Measurements from ENCODE around the gene CTNNA3. TPM values are rescaled to one million over a fixed set of nuclear protein-coding genes. Genes with fewer than 3 reads are reported as not detected.
A peak's percentile ranks its signal among the peaks of the same experiment; 100 is the strongest.

The CTNNA3 gene
- total RNA-seq, 1 donor from 2014 or later, result 0.30 TPM

GRCh38 chr10:67612577-67613537, 83.1 kb downstream of the CTNNA3 start:
- TF ChIP-seq CTCF (IDR thresholded peaks at IDR 0.05), result no peak
- H3K27me3 Mint-ChIP-seq (ENCODE audit: unreplicated experiment), result no peaks in the 10 kb centered on the region
- DNase-seq (ENCODE audit: extremely low spot score, unreplicated experiment), result no peak
- peaks cover 5% of the 10 kb centered on the region for H3K9me3 Mint-ChIP-seq (ENCODE audit: unreplicated experiment)
- no peak overlapping the region for H3K4me3 Mint-ChIP-seq (ENCODE audit: unreplicated experiment)
- H3K4me1 Mint-ChIP-seq (ENCODE audit: unreplicated experiment), result peaks cover 43% of the 10 kb centered on the region
- no peaks in the 10 kb centered on the region for H3K36me3 Mint-ChIP-seq (ENCODE audit: unreplicated experiment)
- H3K27ac Mint-ChIP-seq (ENCODE audit: unreplicated experiment), result peak overlapping the region; percentile 6

- Mint-ChIP-seq H3K9me3 (ENCODE audit: unreplicated experiment) (peaks cover 7% of the 10 kb centered on the region), H3K27me3 (ENCODE audit: unreplicated experiment) (no peaks in the 10 kb centered on the region), H3K4me3 (ENCODE audit: unreplicated experiment) (no peak overlapping the region), H3K27ac (ENCODE audit: unreplicated experiment) (no peak overlapping the region), H3K4me1 (ENCODE audit: unreplicated experiment) (peaks cover 44% of the 10 kb centered on the region), H3K36me3 (ENCODE audit: unreplicated experiment) (no peaks in the 10 kb centered on the region)
- no peak for TF ChIP-seq CTCF (IDR thresholded peaks at IDR 0.05)
- DNase-seq (ENCODE audit: extremely low spot score, unreplicated experiment), result no peak
These were observed 83.8 kb downstream of the CTNNA3 start for GRCh38 chr10:67612176-67612575.

GRCh38 chr10:67609996-67610793, 85.8 kb downstream of the CTNNA3 start:
- Mint-ChIP-seq H3K27me3 (ENCODE audit: unreplicated experiment) (no peaks in the 10 kb centered on the region), H3K4me1 (ENCODE audit: unreplicated experiment) (peaks cover 51% of the 10 kb centered on the region), H3K9me3 (ENCODE audit: unreplicated experiment) (peaks cover 4% of the 10 kb centered on the region), H3K4me3 (ENCODE audit: unreplicated experiment) (no peak overlapping the region), H3K27ac (ENCODE audit: unreplicated experiment) (peak overlapping the region; percentile 29), H3K36me3 (ENCODE audit: unreplicated experiment) (no peaks in the 10 kb centered on the region)
- no peak for TF ChIP-seq CTCF (IDR thresholded peaks at IDR 0.05)
- DNase-seq (ENCODE audit: extremely low spot score, unreplicated experiment), result no peak

- no peak for TF ChIP-seq CTCF (IDR thresholded peaks at IDR 0.05)
- Mint-ChIP-seq H3K4me3 (ENCODE audit: unreplicated experiment) (no peak overlapping the region), H3K27ac (ENCODE audit: unreplicated experiment) (no peak overlapping the region), H3K4me1 (ENCODE audit: unreplicated experiment) (peaks cover 52% of the 10 kb centered on the region), H3K9me3 (ENCODE audit: unreplicated experiment) (peaks cover 4% of the 10 kb centered on the region), H3K36me3 (ENCODE audit: unreplicated experiment) (no peaks in the 10 kb centered on the region), H3K27me3 (ENCODE audit: unreplicated experiment) (no peaks in the 10 kb centered on the region)
- no peak for DNase-seq (ENCODE audit: extremely low spot score, unreplicated experiment)
These were observed 88.0 kb downstream of the CTNNA3 start for GRCh38 chr10:67608001-67608400.

- Mint-ChIP-seq H3K36me3 (ENCODE audit: unreplicated experiment) (no peaks in the 10 kb centered on the region), H3K4me1 (ENCODE audit: unreplicated experiment) (peaks cover 54% of the 10 kb centered on the region), H3K4me3 (ENCODE audit: unreplicated experiment) (no peak overlapping the region), H3K27me3 (ENCODE audit: unreplicated experiment) (no peaks in the 10 kb centered on the region), H3K9me3 (ENCODE audit: unreplicated experiment) (peaks cover 4% of the 10 kb centered on the region), H3K27ac (ENCODE audit: unreplicated experiment) (peak overlapping the region; percentile 90)
- no peak for DNase-seq (ENCODE audit: extremely low spot score, unreplicated experiment)
- TF ChIP-seq CTCF (IDR thresholded peaks at IDR 0.05), result no peak
These were observed 88.5 kb downstream of the CTNNA3 start for GRCh38 chr10:67607472-67607871.
